Activated naive CD4-positive, alpha-beta T cell treated with anti-CD3 and anti-CD28 coated beads for 36 hours (primary cell): ENCODE results near the gene CEP85L. TPM values are rescaled to one million over a fixed set of nuclear protein-coding genes. Genes with fewer than 3 reads are reported as not detected.

Experiments used
- CTCF ChIA-PET: fragments of 350-600 bp; sonication (Branson Sonifier 250); formaldehyde crosslinking; loops from one replicate; lab custom pipeline; 2021; ENCODE audit warnings: antibody characterized with exemption; lab: Charles Lee
- DNase-seq: peaks from one replicate; pipeline ENCODE4 v3.0.0-alpha.2; 2020
- H3K27ac Mint-ChIP-seq: one replicate; pipeline ENCODE4 v1.8.0; 2021; ENCODE audit warnings: mild to moderate bottlenecking, mixed read lengths
- H3K27me3 Mint-ChIP-seq: one replicate; pipeline ENCODE4 v1.8.0; 2021; ENCODE audit warnings: low read depth, mixed read lengths
- H3K36me3 Mint-ChIP-seq: one replicate; pipeline ENCODE4 v1.8.0; 2021; ENCODE audit warnings: low read depth, mixed read lengths
- H3K4me1 Mint-ChIP-seq: one replicate; pipeline ENCODE4 v1.8.0; 2021; ENCODE audit warnings: low read depth, mixed read lengths
- H3K4me3 Mint-ChIP-seq: one replicate; pipeline ENCODE4 v1.8.0; 2021; ENCODE audit warnings: mild to moderate bottlenecking, moderate library complexity, mixed read lengths
- H3K9me3 Mint-ChIP-seq: one replicate; pipeline ENCODE4 v1.8.0; 2021; ENCODE audit warnings: mixed read lengths
- intact Hi-C: fragments of 100-400 bp; cut with micrococcal nuclease; formaldehyde crosslinking; loops from one replicate; pipeline ENCODE4 v1.15.1; 2023
- total RNA-seq, 2 experiments: library from RNA; stranded (reverse); gene quantifications; one replicate each; pipeline ENCODE4 v1.2.3, GENCODE V29; 2021

CEP85L gene
- total RNA-seq, 2 experiments from 2014 or later: 31.4 to 31.9 TPM

- intact Hi-C loops: no loop called here
- peaks cover 1% of the 10 kb centered on the region for H3K36me3 Mint-ChIP-seq
- CTCF ChIA-PET: interaction anchor here (0.7 to 1.4 kb wide), 4 partner anchors 25 to 90 kb away, joined by 3 to 4 read pairs (median 4); no protein-coding TSS in a partner anchor
- H3K27ac Mint-ChIP-seq: no peak overlapping the region
- DNase-seq: no peak
- no peaks in the 10 kb centered on the region for H3K27me3 Mint-ChIP-seq
- H3K4me1 Mint-ChIP-seq: peaks cover 64% of the 10 kb centered on the region
- H3K9me3 Mint-ChIP-seq: no peaks in the 10 kb centered on the region
- H3K4me3 Mint-ChIP-seq: no peak overlapping the region
Measured at GRCh38 chr6:118639054-118639964, 12.1 kb downstream of the CEP85L start.

- intact Hi-C loops: no loop called here
- peaks cover 59% of the 10 kb centered on the region for H3K4me1 Mint-ChIP-seq
- CTCF ChIA-PET: no interaction called here
- no peak overlapping the region for H3K27ac Mint-ChIP-seq
- no peaks in the 10 kb centered on the region for H3K9me3 Mint-ChIP-seq
- no peak overlapping the region for H3K4me3 Mint-ChIP-seq
- no peaks in the 10 kb centered on the region for H3K36me3 Mint-ChIP-seq
- no peak for DNase-seq
- H3K27me3 Mint-ChIP-seq: no peaks in the 10 kb centered on the region
Measured at GRCh38 chr6:118638288-118638687, 13.1 kb downstream of the CEP85L start.

GRCh38 chr6:118635909-118636735, 15.3 kb downstream of the CEP85L start:
- intact Hi-C loops: no loop called here
- no peak for DNase-seq
- CTCF ChIA-PET: interaction anchor here (0.5 to 1.5 kb wide), 6 partner anchors 10 to 934 kb away, joined by 3 to 7 read pairs (median 3); no protein-coding TSS in a partner anchor
- no peak overlapping the region for H3K4me3 Mint-ChIP-seq
- no peak overlapping the region for H3K27ac Mint-ChIP-seq
- no peaks in the 10 kb centered on the region for H3K27me3 Mint-ChIP-seq
- no peaks in the 10 kb centered on the region for H3K9me3 Mint-ChIP-seq
- peaks cover 63% of the 10 kb centered on the region for H3K4me1 Mint-ChIP-seq
- peaks cover 9% of the 10 kb centered on the region for H3K36me3 Mint-ChIP-seq

GRCh38 chr6:118632359-118632758, 19.0 kb downstream of the CEP85L start:
- CTCF ChIA-PET: interaction anchor here (0.5 to 2.1 kb wide), 4 partner anchors 67 to 172 kb away, joined by 3 to 8 read pairs (median 4); no protein-coding TSS in a partner anchor

DNA sequence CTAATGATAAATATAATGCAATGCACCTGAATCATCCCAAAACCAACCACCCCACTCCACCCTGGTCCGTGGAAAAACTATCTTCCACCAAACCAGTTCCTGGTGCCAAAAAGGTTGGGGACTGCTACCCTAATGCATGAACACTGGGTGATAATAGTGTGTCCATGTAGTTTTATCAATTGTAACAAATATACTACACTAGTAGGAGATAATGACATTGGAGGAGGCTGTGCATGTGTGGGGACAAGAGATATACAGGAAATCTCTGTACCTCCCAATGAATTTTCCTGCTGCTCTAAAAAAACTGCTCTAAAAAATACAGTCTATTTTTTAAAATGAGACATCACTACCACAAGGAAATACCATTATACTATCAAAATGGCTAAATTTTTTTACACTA, 20.5 kb downstream of the CEP85L start:
- intact Hi-C loops: no loop called here
- Mint-ChIP-seq H3K27me3 (no peaks in the 10 kb centered on the region), H3K27ac (no peak overlapping the region), H3K36me3 (peaks cover 45% of the 10 kb centered on the region), H3K9me3 (peaks cover 7% of the 10 kb centered on the region), H3K4me1 (peaks cover 63% of the 10 kb centered on the region), H3K4me3 (no peak overlapping the region)
- no peak for DNase-seq
- CTCF ChIA-PET: no interaction called here

More at GRCh38 chr6:118632359-118632758, 19.0 kb downstream of the CEP85L start:
- Mint-ChIP-seq H3K27me3 (no peaks in the 10 kb centered on the region), H3K4me3 (no peak overlapping the region), H3K9me3 (no peaks in the 10 kb centered on the region), H3K4me1 (peaks cover 62% of the 10 kb centered on the region), H3K36me3 (peaks cover 33% of the 10 kb centered on the region), H3K27ac (no peak overlapping the region)
- peak; percentile 22 for DNase-seq
- intact Hi-C loops: no loop called here

DNA sequence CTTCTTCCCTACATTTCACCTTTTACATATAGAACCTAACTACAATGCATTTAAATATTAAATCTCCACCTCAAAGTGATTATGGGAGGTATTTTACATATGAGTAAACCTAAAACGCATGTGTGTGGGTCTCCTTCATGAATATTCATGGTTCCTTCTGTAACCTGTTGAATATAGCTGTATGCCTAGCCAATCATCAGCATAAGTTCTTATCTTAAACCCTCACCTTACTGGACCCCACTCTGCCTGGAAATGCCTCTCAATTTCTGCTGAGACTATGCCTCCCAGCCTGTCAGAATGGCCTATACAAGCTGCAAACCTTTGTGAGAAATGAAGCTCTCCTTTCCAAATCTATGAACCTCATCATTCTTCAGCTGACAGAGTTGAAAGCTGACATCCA, 21.3 kb downstream of the CEP85L start:
- no peak overlapping the region for H3K4me3 Mint-ChIP-seq
- no peak for DNase-seq
- H3K27ac Mint-ChIP-seq: peak overlapping the region; percentile 30
- peaks cover 46% of the 10 kb centered on the region for H3K36me3 Mint-ChIP-seq
- H3K27me3 Mint-ChIP-seq: no peaks in the 10 kb centered on the region
- H3K9me3 Mint-ChIP-seq: peaks cover 9% of the 10 kb centered on the region
- CTCF ChIA-PET: no interaction called here
- intact Hi-C loops: no loop called here
- H3K4me1 Mint-ChIP-seq: peaks cover 56% of the 10 kb centered on the region

GRCh38 chr6:118627724-118628123, 23.7 kb downstream of the CEP85L start:
- no peak for DNase-seq
- intact Hi-C loops: no loop called here
- H3K27me3 Mint-ChIP-seq: no peaks in the 10 kb centered on the region
- CTCF ChIA-PET: interaction anchor here (0.7 kb wide), 3 partner anchors 47 to 77 kb away, joined by 3 to 5 read pairs (median 4); no protein-coding TSS in a partner anchor
- H3K4me1 Mint-ChIP-seq: peaks cover 49% of the 10 kb centered on the region
- H3K4me3 Mint-ChIP-seq: no peak overlapping the region
- H3K9me3 Mint-ChIP-seq: peaks cover 9% of the 10 kb centered on the region
- H3K36me3 Mint-ChIP-seq: peaks cover 46% of the 10 kb centered on the region
- no peak overlapping the region for H3K27ac Mint-ChIP-seq

DNA sequence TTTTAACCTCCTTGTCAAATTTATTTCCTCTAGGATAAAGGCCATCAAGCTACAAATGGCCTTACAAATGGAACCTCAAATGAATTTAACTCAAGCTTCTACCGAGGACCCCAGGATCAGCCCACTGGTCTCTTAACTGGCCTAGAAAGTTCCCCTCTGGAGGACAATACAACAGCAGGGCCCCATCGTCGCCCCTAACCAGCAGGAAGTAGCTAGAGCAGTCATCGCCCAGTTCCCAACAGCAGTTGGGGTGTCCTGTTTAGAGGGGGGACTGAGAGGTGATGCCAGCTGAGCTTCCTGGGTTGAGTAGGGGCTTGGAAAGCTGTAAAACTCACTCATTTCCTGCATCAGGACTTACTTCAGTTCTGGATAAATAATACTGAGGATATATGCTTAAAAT, 25.6 kb downstream of the CEP85L start:
- Mint-ChIP-seq H3K9me3 (peaks cover 9% of the 10 kb centered on the region), H3K4me3 (no peak overlapping the region), H3K27me3 (no peaks in the 10 kb centered on the region), H3K27ac (no peak overlapping the region), H3K4me1 (peaks cover 49% of the 10 kb centered on the region), H3K36me3 (peaks cover 35% of the 10 kb centered on the region)
- peak; percentile 31 for DNase-seq
- CTCF ChIA-PET: interaction anchor here (1.3 to 1.7 kb wide), 3 partner anchors 10 to 60 kb away, joined by 3 to 5 read pairs (median 3); no protein-coding TSS in a partner anchor
- intact Hi-C loops: no loop called here

- Mint-ChIP-seq H3K9me3 (peaks cover 9% of the 10 kb centered on the region), H3K4me1 (peaks cover 48% of the 10 kb centered on the region), H3K27me3 (no peaks in the 10 kb centered on the region), H3K27ac (no peak overlapping the region), H3K4me3 (no peak overlapping the region), H3K36me3 (peaks cover 14% of the 10 kb centered on the region)
- CTCF ChIA-PET: no interaction called here
- DNase-seq: no peak
- intact Hi-C loops: no loop called here
Measured at GRCh38 chr6:118621799-118622470, 29.5 kb downstream of the CEP85L start.

- CTCF ChIA-PET: interaction anchor here (1.6 kb wide), 1 partner anchor 55 kb away, joined by 6 read pairs; no protein-coding TSS in a partner anchor
- Mint-ChIP-seq H3K36me3 (peaks cover 5% of the 10 kb centered on the region), H3K27me3 (no peaks in the 10 kb centered on the region), H3K27ac (no peak overlapping the region), H3K4me1 (peaks cover 52% of the 10 kb centered on the region), H3K9me3 (no peaks in the 10 kb centered on the region), H3K4me3 (no peak overlapping the region)
- DNase-seq: no peak
- intact Hi-C loops: no loop called here
Measured at GRCh38 chr6:118620202-118620601, 31.2 kb downstream of the CEP85L start.

DNA sequence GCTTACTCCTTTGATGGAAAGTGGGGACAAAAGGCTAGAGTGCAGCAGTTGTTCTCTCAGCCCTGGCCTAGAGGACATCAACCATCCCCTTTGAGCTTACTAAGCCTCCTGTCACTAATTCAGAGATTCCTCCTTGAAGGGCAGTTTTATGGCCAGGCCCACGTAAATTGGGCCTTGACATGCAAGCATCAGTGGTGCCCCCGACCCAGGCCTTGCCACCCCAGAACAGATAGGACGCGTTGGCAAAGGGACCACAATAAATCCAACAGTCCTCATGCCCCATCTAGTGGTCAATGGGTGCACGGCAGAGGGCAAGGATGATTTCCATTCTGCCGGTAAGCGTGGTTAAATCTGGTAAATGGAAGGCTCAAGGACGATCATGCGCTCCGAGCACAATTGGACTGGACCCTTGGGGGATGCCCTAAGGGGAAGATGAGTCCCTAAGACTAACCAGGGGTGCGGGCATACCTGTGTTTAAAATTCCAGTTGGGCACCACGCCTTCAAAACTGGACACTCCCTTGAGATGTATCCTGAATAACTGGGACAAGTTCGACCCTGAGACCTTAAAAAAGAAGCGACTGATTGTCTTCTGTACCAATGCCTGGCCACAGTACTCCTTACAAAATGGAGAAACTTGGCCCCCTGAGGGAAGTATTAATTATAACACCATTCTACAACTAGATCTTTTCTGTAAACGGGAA, 32.6 kb downstream of the CEP85L start:
- no peak overlapping the region for H3K27ac Mint-ChIP-seq
- peaks cover 50% of the 10 kb centered on the region for H3K4me1 Mint-ChIP-seq
- CTCF ChIA-PET: interaction anchor here (0.6 to 1.0 kb wide), 4 partner anchors 12 to 373 kb away, joined by 3 to 6 read pairs (median 4); no protein-coding TSS in a partner anchor
- intact Hi-C loops: loop anchor here (1.0 to 5.0 kb wide), 6 partner anchors 38 to 335 kb away; no protein-coding TSS in a partner anchor
- H3K27me3 Mint-ChIP-seq: no peaks in the 10 kb centered on the region
- peaks cover 1% of the 10 kb centered on the region for H3K9me3 Mint-ChIP-seq
- no peak overlapping the region for H3K4me3 Mint-ChIP-seq
- peak; percentile 81 for DNase-seq
- peaks cover 9% of the 10 kb centered on the region for H3K36me3 Mint-ChIP-seq
